HCT116 (cell line): ENCODE data around the gene GPC5.

ENCODE experiments used
- CEBPB ChIP-seq: IDR thresholded peaks from 2 replicates; pipeline ENCODE4 v1.6.1; 2012; ENCODE audit warnings: low read depth
- EZH2 ChIP-seq: fragments of 200-600 bp; sonication (generic); IDR thresholded peaks from 2 replicates; pipeline ENCODE4 v1.6.1; 2017; ENCODE audit warnings: antibody characterized with exemption, mixed run types
- JUND ChIP-seq: IDR thresholded peaks from 2 replicates; pipeline ENCODE4 v1.6.1; 2012
- POLR2A ChIP-seq: IDR thresholded peaks from 2 replicates; pipeline ENCODE4 v1.7.0; 2011; ENCODE audit warnings: borderline replicate concordance; ENCODE audit not compliant: insufficient read depth, insufficient read length; ENCODE audit errors: extremely low read depth
- POLR2AphosphoS5 ChIP-seq: IDR thresholded peaks from 2 replicates; pipeline ENCODE4 v1.6.1; 2011; ENCODE audit warnings: mild to moderate bottlenecking, low read depth, low read length, moderate library complexity
- SIN3A ChIP-seq: IDR thresholded peaks from 2 replicates; pipeline ENCODE4 v1.6.1; 2012; ENCODE audit warnings: low read depth
- SRF ChIP-seq: IDR thresholded peaks from 2 replicates; pipeline ENCODE4 v1.6.1; 2012; ENCODE audit warnings: low read depth
- TCF7L2 ChIP-seq: IDR thresholded peaks from 2 replicates; pipeline ENCODE4 v1.7.0; 2011; ENCODE audit warnings: borderline replicate concordance, inconsistent platforms; ENCODE audit not compliant: insufficient read depth, insufficient read length; ENCODE audit errors: extremely low read depth
- YY1 ChIP-seq: IDR thresholded peaks from 2 replicates; pipeline ENCODE4 v1.6.1; 2011; ENCODE audit warnings: low read length, low read depth, moderate library complexity, mild to moderate bottlenecking; ENCODE audit not compliant: insufficient replicate concordance; ENCODE audit errors: extremely low read depth
- ZFX ChIP-seq: fragments of 450-650 bp; IDR thresholded peaks from 2 replicates; pipeline ENCODE4 v1.6.1; 2017
- ZNF274 ChIP-seq: fragments of 200-500 bp; sonication (Bioruptor generic); IDR thresholded peaks from 2 replicates; pipeline ENCODE4 v1.6.1; 2014; ENCODE audit warnings: mild to moderate bottlenecking, low read depth, low read length, inconsistent platforms
- TF ChIP-seq, protein P1 (sequence below), 3 experiments: fragments of 200-600 bp in 1 of 3; sonication (generic) in 1 of 3; IDR thresholded peaks in 2 of 3; conservative IDR thresholded peaks in 1 of 3; 2 replicates each; pipeline ENCODE4 v1.5.1; 2012 to 2017; ENCODE audit warnings: low read depth in 2 of 3, low read length in 2 of 3, antibody characterized with exemption in 1 of 3, borderline replicate concordance in 1 of 3, control low read depth in 1 of 3, mild to moderate bottlenecking in 1 of 3, mixed read lengths in 1 of 3, mixed run types in 1 of 3, moderate library complexity in 1 of 3; ENCODE audit not compliant: insufficient read depth in 1 of 3
- TF ChIP-seq, protein P2 (sequence below): IDR thresholded peaks from 2 replicates; pipeline ENCODE4 v1.6.1; 2011; ENCODE audit warnings: mild to moderate bottlenecking, low read length, moderate library complexity; ENCODE audit not compliant: insufficient replicate concordance; ENCODE audit errors: extremely low read depth
- TF ChIP-seq, protein P3 (sequence below): IDR thresholded peaks from 2 replicates; pipeline ENCODE4 v1.6.1; 2012; ENCODE audit warnings: low read depth

- TF ChIP-seq, protein P1, sequence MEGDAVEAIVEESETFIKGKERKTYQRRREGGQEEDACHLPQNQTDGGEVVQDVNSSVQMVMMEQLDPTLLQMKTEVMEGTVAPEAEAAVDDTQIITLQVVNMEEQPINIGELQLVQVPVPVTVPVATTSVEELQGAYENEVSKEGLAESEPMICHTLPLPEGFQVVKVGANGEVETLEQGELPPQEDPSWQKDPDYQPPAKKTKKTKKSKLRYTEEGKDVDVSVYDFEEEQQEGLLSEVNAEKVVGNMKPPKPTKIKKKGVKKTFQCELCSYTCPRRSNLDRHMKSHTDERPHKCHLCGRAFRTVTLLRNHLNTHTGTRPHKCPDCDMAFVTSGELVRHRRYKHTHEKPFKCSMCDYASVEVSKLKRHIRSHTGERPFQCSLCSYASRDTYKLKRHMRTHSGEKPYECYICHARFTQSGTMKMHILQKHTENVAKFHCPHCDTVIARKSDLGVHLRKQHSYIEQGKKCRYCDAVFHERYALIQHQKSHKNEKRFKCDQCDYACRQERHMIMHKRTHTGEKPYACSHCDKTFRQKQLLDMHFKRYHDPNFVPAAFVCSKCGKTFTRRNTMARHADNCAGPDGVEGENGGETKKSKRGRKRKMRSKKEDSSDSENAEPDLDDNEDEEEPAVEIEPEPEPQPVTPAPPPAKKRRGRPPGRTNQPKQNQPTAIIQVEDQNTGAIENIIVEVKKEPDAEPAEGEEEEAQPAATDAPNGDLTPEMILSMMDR (IDR thresholded peaks at IDR 0.05 in 2 of 3, conservative IDR thresholded peaks at IDR 0.05 in 1 of 3; ENCODE audit: borderline replicate concordance in 1 of 3, insufficient read depth in 1 of 3, low read depth in 2 of 3, low read length in 2 of 3) = no peak
- no peak for TF ChIP-seq TCF7L2
- no peak for TF ChIP-seq POLR2AphosphoS5
- TF ChIP-seq SRF = no peak
- TF ChIP-seq ZNF274 = no peak
- TF ChIP-seq EZH2 = no peak
- no peak for TF ChIP-seq POLR2A
- no peak for TF ChIP-seq YY1
- no peak for TF ChIP-seq CEBPB
- TF ChIP-seq JUND = no peak
- no peak for TF ChIP-seq SIN3A
- TF ChIP-seq, protein P2, sequence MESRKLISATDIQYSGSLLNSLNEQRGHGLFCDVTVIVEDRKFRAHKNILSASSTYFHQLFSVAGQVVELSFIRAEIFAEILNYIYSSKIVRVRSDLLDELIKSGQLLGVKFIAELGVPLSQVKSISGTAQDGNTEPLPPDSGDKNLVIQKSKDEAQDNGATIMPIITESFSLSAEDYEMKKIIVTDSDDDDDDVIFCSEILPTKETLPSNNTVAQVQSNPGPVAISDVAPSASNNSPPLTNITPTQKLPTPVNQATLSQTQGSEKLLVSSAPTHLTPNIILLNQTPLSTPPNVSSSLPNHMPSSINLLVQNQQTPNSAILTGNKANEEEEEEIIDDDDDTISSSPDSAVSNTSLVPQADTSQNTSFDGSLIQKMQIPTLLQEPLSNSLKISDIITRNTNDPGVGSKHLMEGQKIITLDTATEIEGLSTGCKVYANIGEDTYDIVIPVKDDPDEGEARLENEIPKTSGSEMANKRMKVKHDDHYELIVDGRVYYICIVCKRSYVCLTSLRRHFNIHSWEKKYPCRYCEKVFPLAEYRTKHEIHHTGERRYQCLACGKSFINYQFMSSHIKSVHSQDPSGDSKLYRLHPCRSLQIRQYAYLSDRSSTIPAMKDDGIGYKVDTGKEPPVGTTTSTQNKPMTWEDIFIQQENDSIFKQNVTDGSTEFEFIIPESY = no peak
- no peak for TF ChIP-seq ZFX
- TF ChIP-seq, protein P3, sequence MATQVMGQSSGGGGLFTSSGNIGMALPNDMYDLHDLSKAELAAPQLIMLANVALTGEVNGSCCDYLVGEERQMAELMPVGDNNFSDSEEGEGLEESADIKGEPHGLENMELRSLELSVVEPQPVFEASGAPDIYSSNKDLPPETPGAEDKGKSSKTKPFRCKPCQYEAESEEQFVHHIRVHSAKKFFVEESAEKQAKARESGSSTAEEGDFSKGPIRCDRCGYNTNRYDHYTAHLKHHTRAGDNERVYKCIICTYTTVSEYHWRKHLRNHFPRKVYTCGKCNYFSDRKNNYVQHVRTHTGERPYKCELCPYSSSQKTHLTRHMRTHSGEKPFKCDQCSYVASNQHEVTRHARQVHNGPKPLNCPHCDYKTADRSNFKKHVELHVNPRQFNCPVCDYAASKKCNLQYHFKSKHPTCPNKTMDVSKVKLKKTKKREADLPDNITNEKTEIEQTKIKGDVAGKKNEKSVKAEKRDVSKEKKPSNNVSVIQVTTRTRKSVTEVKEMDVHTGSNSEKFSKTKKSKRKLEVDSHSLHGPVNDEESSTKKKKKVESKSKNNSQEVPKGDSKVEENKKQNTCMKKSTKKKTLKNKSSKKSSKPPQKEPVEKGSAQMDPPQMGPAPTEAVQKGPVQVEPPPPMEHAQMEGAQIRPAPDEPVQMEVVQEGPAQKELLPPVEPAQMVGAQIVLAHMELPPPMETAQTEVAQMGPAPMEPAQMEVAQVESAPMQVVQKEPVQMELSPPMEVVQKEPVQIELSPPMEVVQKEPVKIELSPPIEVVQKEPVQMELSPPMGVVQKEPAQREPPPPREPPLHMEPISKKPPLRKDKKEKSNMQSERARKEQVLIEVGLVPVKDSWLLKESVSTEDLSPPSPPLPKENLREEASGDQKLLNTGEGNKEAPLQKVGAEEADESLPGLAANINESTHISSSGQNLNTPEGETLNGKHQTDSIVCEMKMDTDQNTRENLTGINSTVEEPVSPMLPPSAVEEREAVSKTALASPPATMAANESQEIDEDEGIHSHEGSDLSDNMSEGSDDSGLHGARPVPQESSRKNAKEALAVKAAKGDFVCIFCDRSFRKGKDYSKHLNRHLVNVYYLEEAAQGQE = no peak
These were observed 202.9 kb downstream of the GPC5 start for GRCh38 chr13:91601273-91601672.
